Prostate gland (tissue), 2 donors: ENCODE data around the gene ADCYAP1R1.

Source experiments
- CTCF ChIP-seq, 4 experiments: fragments of 200-600 bp in 2 of 4; fragments of 450-650 bp in 2 of 4; sonication (generic) in 2 of 4; IDR thresholded peaks; 1 replicate in 3 of 4; 2 replicates in 1 of 4; pipeline ENCODE4 v1.5.1; 2016 to 2019; ENCODE audit warnings: antibody characterized with exemption in 4 of 4, mild to moderate bottlenecking in 2 of 4, moderate library complexity in 2 of 4
- POLR2A ChIP-seq: fragments of 450-650 bp; IDR thresholded peaks from one replicate; pipeline ENCODE4 v1.6.1; 2016; ENCODE audit warnings: antibody characterized with exemption, mild to moderate bottlenecking

- TF ChIP-seq POLR2A (no peak), CTCF (IDR thresholded peaks at IDR 0.05) (no peak)
Observed at GRCh38 chr7:31096877-31097258, 44.8 kb downstream of the ADCYAP1R1 start.
